AG08396 (cell line): ENCODE results near the gene SWAP70.
"Not testable (repeated sequence)": the region's sequence is repeated elsewhere in the genome, so short reads cannot be mapped to it uniquely, and the experiment has no call there.

Source experiments
- DNase-seq: peaks from one replicate; pipeline ENCODE4 v3.0.0; 2012; ENCODE audit warnings: low spot score, mixed read lengths

The SWAP70 gene

GRCh38 chr11:9692691-9693090 lies 28.8 kb downstream of the SWAP70 start:
- DNase-seq, result no peak

DNA sequence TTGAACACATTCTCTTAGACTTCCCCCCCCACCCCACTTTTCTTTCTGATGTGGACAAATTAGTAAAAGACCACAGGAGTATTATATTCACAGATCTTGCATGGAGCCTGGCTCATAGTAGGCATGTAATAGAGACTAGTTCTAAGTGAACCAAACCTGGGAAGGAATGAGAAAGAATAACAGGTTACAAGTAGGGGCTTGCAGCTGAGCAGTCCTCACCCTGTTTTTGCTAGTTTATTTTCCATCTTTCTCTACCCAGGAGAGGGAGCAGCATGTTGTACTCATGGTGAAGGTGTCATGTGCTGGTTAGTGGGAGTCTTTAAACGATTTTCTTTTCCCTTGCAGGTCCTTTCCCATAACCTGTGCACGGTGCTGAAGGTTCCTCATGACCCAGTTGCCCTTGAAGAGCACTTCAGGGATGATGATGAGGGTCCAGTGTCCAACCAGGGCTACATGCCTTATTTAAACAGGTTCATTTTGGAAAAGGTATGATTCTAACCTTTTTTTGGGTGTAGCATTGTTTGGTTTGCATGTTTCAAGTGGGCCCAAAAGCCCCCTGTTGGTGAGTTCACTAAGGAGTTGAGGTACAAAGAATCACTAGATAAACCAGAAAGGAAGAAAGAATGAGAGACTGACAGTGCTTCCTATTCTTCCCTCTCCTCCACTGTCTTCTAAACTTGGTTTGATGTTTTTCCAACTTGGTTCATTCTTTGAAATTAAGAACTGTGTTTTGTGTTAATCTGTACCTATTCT lies 30.1 kb downstream of the SWAP70 start:
- DNase-seq, result no peak

GRCh38 chr11:9695228-9695627 lies 31.4 kb downstream of the SWAP70 start:
- DNase-seq, result not testable (repeated sequence)

DNA sequence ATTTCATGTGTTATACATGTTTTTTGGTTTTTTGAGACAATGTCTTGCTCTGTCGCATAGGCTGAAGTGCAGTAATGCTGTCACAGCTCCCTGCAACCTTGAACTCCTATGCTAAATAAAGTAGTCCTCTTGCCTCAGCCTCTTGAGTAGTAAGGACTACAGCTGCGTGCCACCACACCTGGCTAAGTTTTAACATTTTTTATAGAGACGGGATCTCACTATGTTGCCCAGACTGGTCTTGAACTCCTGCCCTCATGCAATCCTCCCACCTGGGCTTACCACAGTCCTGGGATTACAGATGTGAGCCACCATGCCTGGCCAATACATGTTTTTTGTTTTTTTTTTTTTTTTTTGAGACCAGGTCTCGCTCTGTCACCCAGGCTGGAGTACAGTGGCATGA lies 33.9 kb downstream of the SWAP70 start:
- no peak for DNase-seq

DNA sequence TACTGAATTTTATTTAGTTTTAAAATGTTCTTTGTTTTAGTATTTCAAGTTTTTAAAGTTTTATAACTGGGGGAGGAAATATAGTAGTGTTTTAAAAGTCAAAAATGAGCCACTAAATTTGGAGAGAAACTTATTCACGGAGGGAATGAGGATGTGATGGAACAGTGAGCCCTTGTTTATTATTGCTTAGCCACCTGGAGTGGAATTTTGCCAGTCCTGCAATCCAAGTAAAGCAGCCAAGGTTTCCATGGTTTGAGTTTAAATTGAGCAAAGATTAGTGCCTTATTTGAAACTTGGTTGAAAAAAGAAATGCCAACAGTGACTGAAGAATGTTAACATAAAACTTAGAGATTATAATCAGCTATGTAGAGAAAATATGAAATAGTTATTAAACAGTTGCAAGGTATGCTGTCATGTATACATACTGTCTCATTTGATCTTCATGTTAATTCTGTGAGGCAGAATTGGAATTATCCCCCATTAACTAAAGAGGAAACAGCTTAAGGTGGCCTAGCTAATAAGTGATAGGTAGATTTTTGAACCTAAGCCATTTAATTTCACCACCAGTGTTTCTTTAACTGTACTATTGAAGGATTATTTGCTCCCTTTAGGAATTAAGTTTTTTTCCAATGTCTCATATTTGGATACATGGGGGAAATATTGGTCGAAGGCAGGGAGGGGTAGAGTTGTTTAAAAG lies 36.4 kb downstream of the SWAP70 start:
- no peak for DNase-seq

GRCh38 chr11:9701799-9702198 lies 37.9 kb downstream of the SWAP70 start:
- DNase-seq, result no peak

DNA sequence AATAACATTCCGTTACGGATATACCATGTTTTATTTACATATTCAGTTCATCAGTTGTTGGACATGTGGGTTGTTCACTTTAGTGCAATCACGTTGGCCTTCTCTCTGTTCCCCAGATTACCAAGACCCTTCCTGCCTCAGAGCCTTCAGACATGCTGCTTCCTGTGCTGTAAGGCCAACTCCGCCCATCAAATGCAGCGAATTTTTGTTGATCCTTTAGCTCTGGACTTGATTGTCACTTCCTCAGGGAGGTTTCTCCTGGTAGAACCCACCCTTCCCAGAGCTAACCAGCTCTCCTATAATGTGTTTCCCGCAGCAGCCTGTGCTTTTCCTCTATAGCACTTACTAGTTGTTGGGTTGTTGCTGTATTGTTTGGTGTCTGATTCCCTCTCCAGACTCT lies 39.4 kb downstream of the SWAP70 start:
- DNase-seq, result no peak

- DNase-seq, result no peak
Observed at GRCh38 chr11:9704037-9704436, 40.2 kb downstream of the SWAP70 start.

GRCh38 chr11:9704620-9705019 lies 40.7 kb downstream of the SWAP70 start:
- DNase-seq, result no peak

DNA sequence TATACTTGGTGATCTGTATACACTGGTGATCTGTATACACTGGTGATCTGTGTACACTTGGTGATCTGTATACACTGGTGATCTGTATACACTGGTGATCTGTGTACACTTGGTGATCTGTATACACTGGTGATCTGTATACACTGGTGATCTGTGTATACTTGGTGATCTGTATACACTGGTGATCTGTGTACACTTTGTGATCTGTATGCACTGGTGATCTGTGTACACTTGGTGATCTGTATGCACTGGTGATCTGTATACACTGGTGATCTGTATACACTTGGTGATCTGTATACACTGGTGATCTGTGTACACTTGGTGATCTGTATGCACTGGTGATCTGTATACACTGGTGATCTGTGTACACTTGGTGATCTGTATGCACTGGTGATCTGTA lies 41.5 kb downstream of the SWAP70 start:
- DNase-seq, result not testable (repeated sequence)

GRCh38 chr11:9708544-9708943 lies 44.7 kb downstream of the SWAP70 start:
- DNase-seq, result no peak

GRCh38 chr11:9710223-9710622 lies 46.3 kb downstream of the SWAP70 start:
- no peak for DNase-seq

GRCh38 chr11:9710852-9711251 lies 47.0 kb downstream of the SWAP70 start:
- no peak for DNase-seq

GRCh38 chr11:9711454-9712307 lies 47.8 kb downstream of the SWAP70 start:
- DNase-seq, result no peak

DNA sequence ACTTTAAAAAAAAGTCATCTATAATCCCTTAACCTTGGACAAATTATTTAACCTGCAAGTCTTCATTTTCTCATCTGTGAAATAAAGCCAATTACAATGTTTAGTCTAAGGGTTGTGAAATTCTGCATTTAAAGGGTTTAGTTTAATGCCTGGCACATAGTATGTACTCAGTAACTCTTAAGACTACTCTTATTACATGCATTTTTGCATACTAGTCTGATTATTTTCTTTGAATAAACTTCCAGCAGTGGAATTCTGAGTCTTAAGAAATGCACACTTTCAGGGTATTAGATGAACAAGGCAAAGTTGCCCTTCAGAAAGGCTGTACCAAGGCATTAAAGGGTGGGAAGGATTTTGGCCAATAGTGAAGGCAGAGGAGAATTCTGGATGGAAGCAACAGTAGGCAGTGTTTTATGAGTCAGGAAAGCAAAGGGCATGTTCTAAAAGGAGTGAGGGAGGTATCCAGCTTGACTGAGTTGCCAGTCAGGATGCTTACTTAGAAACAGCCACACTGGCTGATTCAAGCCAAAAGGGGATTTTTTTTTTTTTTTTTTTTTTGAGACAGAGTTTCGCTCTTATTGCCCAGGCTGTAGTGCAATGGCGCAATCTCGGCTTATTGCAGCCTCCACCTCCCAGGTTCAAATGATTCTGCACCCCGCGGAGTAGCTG lies 50.5 kb downstream of the SWAP70 start:
- no peak for DNase-seq

GRCh38 chr11:9716275-9717039 lies 52.6 kb downstream of the SWAP70 start:
- DNase-seq, result peak; percentile 14

DNA sequence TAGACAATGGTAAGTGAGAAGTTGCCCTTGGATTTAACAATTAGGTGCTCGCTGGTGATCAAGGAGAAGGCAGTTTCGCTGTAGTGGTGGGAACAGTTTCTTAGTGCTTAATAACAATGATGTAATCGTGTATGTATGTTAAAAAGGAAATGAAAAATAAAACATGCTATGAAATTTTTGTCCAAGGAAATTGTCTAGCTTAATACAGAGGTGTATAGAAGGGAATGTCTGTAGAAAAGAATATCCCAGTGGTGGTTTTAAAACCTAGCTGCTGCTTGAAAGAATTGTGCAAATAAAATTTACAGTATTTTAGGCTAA lies 53.1 kb downstream of the SWAP70 start:
- DNase-seq, result no peak

- no peak for DNase-seq
Observed at GRCh38 chr11:9717719-9718118, 53.8 kb downstream of the SWAP70 start.

- DNase-seq, result no peak
Observed at GRCh38 chr11:9718147-9718546, 54.3 kb downstream of the SWAP70 start.

DNA sequence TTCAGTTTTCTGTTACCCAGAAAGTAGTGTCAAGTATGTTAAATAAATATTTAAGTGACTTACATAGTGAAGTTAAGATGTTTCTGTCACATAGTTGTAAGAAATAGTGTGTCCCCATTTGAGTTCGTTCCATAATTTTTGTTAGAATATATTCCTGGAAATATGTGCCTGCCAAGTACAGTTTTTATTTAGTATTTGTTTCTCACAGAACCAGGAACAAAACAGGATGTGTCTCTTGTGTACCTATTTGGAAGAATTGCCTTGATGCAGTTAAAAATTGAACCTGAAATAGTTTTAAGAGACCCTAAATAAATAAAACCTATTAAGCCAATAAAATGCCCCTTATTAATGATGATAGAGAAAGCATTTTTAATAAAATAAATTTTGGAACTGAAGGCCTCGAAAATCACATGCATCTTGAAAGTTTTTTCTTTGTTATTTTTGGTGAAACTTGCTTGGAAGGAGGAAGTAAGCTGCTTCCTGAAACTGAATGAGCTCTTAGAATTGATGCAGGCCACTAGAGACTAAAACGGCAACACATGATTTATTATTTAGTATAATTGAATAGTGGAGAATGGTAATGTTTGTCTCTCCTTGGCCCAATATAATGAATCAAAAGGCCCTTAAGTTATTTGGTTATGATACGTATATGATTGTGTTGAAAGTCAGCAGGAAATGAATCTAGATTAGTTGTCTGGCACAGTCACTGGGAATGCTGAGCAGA lies 55.9 kb downstream of the SWAP70 start:
- no peak for DNase-seq

DNA sequence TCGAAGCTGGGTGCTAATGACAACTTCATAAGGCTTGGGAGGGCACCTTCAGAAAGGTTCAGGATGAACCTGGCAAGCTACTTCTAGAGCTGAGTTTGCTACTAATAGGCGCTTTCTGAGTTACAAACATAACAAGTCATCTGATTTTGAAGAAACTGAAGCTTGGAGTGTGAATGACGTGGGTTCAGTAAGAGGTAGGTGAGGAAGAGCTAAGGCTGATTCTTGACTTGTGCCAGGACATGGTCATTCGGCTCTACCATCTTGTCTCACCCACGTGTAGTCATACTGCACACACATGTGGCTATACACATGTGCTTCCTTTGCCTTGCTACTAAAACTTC lies 56.4 kb downstream of the SWAP70 start:
- no peak for DNase-seq
